HG02938 (cell line): ENCODE data around the gene KDM4B.

ENCODE experiments used
- ATAC-seq: cut with Tn5 transposase; IDR thresholded peaks from one replicate; pipeline ENCODE4 v1.9.1; 2021; ENCODE audit warnings: mild to moderate bottlenecking, moderate library complexity; ENCODE audit not compliant: unreplicated experiment

The KDM4B gene

DNA sequence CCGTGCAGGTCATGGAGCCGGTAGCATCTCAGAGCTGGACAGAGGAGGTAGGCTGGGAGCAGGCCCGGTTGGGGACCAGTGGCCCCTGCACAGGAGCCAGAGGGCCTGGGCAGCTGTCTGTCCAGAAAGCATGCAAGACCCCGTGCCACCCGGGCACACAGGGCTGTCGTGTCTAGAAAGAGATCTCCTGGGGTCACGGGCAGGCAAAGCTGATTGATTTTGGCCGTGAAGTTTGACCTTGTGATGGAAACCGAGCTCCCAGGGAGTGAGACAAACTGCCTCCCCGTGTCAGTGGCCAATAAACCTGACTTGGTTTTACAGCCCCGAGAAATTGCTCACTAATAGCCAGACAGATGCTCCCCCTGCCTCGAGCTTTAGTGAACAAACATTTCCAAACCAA is 98.8 kb downstream of the KDM4B start:
- ATAC-seq, result no peak

DNA sequence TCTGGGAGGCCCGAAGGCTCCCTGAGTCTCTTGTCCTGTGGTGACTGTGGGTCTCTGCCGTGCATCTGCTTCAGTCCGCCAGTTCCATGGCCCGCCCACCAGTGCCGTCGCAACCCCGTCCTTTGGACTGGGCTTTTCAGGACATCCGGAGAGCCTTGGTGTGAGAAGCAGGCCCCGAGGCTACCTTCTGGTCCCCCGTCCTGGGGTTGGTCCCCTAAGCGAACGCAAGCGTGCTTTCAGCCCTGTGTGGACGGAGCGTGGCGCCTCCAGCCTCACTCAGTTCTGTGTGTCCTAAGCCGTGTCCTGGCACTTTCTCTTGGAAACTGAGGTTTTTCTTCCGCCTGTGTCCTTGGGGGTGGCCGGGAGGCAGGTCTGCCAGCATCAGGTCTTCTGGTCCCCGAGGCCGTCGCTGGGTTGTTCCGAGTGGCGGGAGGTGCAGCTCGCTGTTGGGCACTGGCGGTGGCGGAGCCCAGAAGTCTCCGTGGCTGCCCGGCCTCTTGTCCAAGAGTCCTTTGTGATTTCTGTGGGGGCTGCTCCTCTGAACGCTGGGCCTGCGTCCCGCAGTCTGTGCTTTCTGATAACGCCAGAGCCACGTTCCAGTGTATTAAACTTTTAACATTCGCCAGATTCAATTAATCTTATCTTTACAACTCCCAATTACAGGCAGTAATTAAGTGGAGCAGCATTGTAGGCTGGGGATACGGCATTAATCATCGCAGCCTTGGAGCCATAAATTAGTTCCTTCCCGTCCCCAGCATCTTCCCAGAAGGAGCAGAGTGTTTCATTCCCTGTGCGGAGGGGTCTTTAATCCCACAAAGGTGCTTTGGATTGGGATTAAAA is 99.5 kb downstream of the KDM4B start:
- ATAC-seq, result no peak

GRCh38 chr19:5070331-5070730 is 101.4 kb downstream of the KDM4B start:
- no peak for ATAC-seq

- ATAC-seq, result no peak
Observed at GRCh38 chr19:5070930-5071329, 102.0 kb downstream of the KDM4B start.

- no peak for ATAC-seq
Observed at GRCh38 chr19:5071579-5071978, 102.7 kb downstream of the KDM4B start.

- no peak for ATAC-seq
Observed at GRCh38 chr19:5072115-5072514, 103.2 kb downstream of the KDM4B start.

DNA sequence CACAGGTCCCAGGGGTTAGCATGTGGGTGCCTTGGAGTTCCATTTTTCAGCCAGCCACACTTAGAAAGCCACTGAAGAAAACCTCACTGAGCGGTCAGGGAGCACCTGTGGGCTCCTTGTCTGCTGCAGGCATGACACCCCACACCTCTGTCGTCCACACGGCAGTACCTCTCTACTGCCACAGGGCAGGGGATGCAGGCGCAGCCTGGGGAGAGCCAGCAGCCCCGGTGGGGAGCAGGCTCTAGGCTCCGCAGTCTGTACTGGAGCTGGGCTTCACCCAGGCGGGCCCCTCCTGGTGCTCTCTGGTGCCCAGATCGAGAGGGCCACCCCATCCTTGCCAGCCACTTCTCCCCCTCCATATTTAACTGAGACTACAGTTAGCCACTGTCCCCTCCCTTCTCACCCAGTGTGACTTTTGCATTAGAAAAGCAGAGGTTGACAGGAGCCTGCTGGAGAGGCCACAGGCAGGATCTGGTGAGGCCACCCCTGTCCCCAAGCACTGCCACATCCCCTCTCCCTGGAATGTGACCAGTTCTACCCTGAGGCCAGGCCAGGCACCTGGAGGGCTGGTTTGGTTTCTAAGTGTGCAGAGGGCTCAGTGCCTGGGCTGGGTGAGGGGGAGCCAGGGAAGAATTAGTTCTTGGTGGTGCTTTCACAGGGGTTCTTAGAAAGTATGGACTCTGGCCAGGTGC is 104.4 kb downstream of the KDM4B start:
- no peak for ATAC-seq

GRCh38 chr19:5074407-5074806 is 105.5 kb downstream of the KDM4B start:
- ATAC-seq, result no peak

- ATAC-seq, result no peak
Observed at GRCh38 chr19:5074830-5075394, 106.0 kb downstream of the KDM4B start.

DNA sequence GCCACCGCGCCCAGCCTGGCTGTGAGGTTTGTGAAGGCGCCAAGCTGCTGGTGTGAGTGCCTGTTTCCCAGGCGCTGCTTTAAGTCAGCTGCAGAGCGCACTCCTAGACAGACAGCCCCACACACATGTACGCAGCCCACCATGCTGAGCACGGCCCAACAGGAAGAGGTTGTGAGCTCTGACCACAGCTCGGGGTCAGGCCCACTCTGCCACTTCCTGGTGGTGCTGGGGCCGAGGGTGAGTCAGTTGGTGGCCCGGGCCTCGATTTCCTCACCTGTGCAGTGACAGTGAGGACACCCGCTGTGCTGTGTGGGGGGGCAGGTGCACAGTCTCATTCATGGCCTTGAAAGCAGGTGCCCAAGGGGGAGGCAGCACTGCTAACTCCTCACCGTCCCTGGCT is 106.7 kb downstream of the KDM4B start:
- ATAC-seq, result no peak

DNA sequence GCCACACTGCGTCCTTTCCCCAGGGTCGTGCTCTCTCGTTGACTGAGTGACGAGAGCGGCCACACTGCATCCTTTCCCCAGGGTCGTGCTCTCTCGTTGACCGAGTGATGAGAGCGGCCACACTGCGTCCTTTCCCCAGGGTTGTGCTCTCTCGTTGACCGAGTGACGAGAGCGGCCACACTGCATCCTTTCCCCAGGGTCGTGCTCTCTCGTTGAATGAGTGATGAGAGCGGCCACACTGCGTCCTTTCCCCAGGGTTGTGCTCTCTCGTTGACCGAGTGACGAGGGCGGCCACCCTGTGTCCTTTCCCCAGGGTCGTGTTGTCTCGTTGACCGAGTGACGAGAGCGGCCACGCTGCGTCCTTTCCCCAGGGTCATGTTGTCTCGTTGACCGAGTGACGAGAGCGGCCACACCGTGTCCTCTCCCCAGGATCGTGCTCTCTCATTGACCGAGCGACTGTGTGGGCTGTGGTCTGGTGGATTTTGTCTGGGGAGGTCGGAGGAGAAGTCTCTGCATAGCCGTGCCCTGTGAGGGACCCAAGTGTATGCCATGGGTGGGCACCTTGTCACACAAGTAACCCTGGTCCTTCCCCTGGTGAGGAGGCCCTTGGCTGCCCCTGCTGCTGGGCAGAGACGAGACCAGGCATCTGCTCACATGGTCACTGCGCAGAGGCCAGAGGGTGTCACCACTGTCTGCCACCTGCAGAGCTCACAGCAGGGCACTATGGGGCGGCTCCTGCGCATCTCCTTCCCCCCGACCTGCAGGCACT is 107.7 kb downstream of the KDM4B start:
- no peak for ATAC-seq

DNA sequence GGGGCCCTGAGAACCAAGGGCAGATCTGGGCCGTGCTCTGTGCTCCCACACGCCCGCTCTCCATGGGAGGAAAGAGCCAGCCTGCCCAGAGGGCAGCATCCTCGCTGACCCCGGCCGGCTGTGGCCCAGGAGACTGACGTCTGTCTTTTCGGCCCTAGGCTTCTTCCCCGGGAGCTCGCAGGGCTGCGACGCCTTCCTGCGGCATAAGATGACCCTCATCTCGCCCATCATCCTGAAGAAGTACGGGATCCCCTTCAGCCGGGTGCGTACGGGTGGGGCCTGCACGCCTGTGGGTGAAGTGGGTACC is 108.2 kb downstream of the KDM4B start:
- no peak for ATAC-seq

GRCh38 chr19:5078182-5078581 is 109.3 kb downstream of the KDM4B start:
- ATAC-seq, result no peak

DNA sequence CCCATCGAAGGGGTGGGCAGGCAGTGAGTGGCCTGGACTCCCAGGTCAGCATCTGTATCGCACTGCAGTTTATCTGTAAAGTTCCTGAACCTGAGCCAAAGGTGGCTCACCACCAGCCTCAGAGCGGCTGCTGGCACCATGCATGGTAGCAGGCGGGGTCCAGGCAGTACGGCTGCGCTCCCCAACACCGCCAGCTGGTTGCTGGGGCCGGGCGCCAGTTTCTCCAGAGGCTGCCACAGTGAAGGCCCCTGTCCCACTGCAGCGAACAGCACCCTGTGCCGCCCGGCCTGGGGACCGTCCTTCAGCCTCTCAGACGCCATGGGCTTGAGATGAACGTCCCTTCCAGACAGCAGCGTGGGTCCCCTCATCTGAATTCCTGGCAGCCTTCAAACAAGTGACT is 109.8 kb downstream of the KDM4B start:
- ATAC-seq, result no peak

GRCh38 chr19:5079071-5079774 is 110.3 kb downstream of the KDM4B start:
- no peak for ATAC-seq

GRCh38 chr19:5080030-5080654 is 111.2 kb downstream of the KDM4B start:
- no peak for ATAC-seq

GRCh38 chr19:5080809-5081208 is 111.9 kb downstream of the KDM4B start:
- ATAC-seq, result no peak

- ATAC-seq, result no peak
Observed at GRCh38 chr19:5081443-5082161, 112.7 kb downstream of the KDM4B start.

GRCh38 chr19:5083547-5083965 is 114.6 kb downstream of the KDM4B start:
- no peak for ATAC-seq

DNA sequence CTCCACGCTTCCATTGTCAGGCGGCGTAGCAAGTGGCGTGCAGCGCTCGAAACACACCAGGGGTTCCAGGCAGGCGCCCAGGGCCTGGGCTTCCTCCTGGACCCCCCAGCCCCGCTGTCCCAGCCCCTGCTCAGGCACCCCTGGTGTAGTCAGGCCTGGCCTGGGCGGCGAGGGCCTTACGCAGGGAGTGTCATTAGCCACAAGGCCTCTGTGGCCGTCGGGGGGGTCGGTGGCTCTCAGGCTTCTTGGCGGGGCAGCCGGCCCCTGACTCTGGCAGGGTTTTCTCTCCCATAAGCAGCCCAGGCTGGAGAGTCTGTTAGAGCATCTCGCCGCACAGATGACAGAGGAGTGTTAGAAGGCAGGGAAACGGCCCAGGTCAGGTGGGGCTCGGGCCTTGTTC is 116.7 kb downstream of the KDM4B start:
- ATAC-seq, result no peak
